SH-SY5Y (cell line): Measurements from ENCODE around the gene SPDYE6.

Experiments used
- GATA2 ChIP-seq: IDR thresholded peaks from 2 replicates; pipeline ENCODE4 v1.6.1; 2011; ENCODE audit warnings: mild to moderate bottlenecking, low read depth, low read length
- GATA3 ChIP-seq: IDR thresholded peaks from 2 replicates; pipeline ENCODE4 v1.6.1; 2011; ENCODE audit warnings: low read depth, mild to moderate bottlenecking, low read length, moderate library complexity

DNA sequence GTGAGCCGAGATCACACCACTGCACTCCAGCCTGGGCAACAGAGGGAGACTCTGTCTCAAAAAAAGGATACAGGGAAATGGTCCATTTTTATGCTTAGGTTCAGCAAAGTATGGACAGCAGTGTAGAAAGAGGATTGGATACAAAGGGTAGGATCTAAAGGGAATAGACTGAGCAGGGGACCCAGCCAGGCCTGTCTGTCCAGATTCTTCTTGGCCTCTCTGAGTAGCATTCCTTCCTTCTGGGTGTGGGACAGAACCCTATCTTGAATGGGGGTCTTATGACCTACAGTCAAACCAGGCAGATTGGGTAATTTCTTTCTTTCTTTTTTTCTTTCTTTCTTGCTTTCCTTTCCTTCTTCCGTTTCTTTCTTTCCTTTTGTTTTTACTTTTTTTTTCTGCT lies 43.9 kb downstream of the SPDYE6 start:
- TF ChIP-seq GATA2 (no peak), GATA3 (no peak)
